ENCODE measurements around the gene SLC45A2. TPM values are rescaled to one million over a fixed set of nuclear protein-coding genes. Genes with fewer than 3 reads are reported as not detected.
"Not testable (repeated sequence)": the region's sequence is repeated elsewhere in the genome, so short reads cannot be mapped to it uniquely, and the experiment has no call there.

Gene SLC45A2, protein sequence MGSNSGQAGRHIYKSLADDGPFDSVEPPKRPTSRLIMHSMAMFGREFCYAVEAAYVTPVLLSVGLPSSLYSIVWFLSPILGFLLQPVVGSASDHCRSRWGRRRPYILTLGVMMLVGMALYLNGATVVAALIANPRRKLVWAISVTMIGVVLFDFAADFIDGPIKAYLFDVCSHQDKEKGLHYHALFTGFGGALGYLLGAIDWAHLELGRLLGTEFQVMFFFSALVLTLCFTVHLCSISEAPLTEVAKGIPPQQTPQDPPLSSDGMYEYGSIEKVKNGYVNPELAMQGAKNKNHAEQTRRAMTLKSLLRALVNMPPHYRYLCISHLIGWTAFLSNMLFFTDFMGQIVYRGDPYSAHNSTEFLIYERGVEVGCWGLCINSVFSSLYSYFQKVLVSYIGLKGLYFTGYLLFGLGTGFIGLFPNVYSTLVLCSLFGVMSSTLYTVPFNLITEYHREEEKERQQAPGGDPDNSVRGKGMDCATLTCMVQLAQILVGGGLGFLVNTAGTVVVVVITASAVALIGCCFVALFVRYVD
- total RNA-seq = 0.52 TPM

DNA sequence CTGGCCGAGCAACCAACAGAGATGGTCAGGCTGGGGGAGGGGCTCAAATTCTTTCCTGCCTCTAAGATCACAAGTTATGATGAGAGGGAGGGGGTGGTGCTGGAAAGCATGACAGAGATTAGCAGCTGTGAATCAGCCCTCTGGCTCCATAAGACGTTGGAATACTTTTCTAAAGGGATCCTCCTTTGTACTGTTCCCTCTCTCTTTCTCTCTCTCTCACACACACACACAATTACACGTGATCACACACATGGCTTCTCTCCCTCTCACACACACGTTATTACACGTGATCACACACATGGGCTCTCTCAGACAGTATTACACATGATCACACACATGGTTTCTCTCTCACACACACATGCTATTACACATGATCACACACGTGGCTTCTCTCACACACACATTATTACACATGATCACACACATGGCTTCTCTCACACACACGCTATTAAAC, at the start of gene SLC45A2:
Gene SLC45A2, minus strand, starts transcription at position 23 of the 454 bp plus-strand sequence. CDS start 110 bp downstream, outside the sequence.
- Histone ChIP-seq H3K27ac (ENCODE audit: low read depth, low read length) (no peak within 1 kb of the TSS), H3K4me3 (ENCODE audit: low read length in 3 of 3) (no peak within 1 kb of the TSS), H3K9ac (ENCODE audit: low read depth in 1 of 3, low read length in 3 of 3) (no peak within 1 kb of the TSS), H3K27me3 (ENCODE audit: control insufficient read depth in 3 of 3, insufficient read depth in 3 of 3, low read length in 3 of 3) (no peaks in the 10 kb centered on the region), H3K36me3 (ENCODE audit: control insufficient read depth in 3 of 3, insufficient read depth in 3 of 3, low read length in 3 of 3) (peaks cover 8 to 22% (median 19%) of the 10 kb centered on the region in 3 donors), H3K9me3 (ENCODE audit: control insufficient read depth in 3 of 3, low read length in 3 of 3) (no peaks in the 10 kb centered on the region), H3K4me1 (ENCODE audit: control insufficient read depth in 3 of 3, insufficient read depth in 3 of 3, low read length in 3 of 3) (no peaks in the 10 kb centered on the region)

DNA sequence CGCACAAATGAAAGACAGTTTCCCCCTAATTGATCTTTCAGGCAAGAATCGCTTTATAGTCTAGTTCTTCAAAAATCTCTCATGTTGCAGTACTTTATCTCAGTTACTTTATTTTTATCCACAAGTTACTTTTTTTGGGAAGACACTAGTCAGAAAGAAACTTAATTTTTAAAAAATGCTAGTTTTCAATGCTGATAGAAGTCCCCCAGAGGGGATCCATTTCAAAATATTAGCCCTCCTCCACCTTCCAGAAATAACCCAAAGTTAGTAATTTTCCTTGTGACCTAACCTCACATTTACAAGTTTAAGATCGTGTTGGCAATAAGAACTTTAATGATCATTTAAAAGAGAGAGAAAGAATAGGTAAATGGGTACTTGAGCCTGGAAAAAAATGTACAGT, 47.5 kb upstream of the SLC45A2 start:
- Histone ChIP-seq H3K27me3 (ENCODE audit: control insufficient read depth in 3 of 3, insufficient read depth in 3 of 3, low read length in 3 of 3) (no peaks in the 10 kb centered on the region), H3K4me3 (ENCODE audit: low read length in 3 of 3) (no peak overlapping the region), H3K36me3 (ENCODE audit: control insufficient read depth in 3 of 3, insufficient read depth in 3 of 3, low read length in 3 of 3) (peaks cover 2 to 6% (median 5%) of the 10 kb centered on the region in 3 donors), H3K4me1 (ENCODE audit: control insufficient read depth in 3 of 3, insufficient read depth in 3 of 3, low read length in 3 of 3) (no peaks in the 10 kb centered on the region), H3K9me3 (ENCODE audit: control insufficient read depth in 3 of 3, low read length in 3 of 3) (no peaks in the 10 kb centered on the region), H3K9ac (ENCODE audit: low read depth in 1 of 3, low read length in 3 of 3) (no peak overlapping the region), H3K27ac (ENCODE audit: low read depth, low read length) (no peak overlapping the region)

DNA sequence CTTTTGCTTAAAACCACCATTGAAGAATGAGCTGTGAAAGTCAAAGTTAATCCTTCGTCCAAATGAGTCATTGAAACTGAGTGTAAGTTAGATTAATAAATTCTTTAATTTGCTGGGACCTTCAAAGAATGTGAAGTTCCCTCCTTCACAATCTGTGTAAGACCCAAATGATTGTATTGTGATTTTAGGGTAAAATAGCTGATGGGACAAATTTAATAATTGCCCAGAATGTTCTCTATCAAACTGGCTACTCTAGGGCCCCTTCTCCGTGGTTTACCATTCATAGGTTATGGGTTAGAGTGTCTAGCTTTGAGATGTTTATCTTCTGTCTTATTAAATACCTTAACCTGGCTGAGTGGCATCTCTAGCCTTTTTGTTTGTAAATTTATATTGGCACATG, 46.6 kb upstream of the SLC45A2 start:
- H3K4me1 ChIP-seq (ENCODE audit: control insufficient read depth in 3 of 3, insufficient read depth in 3 of 3, low read length in 3 of 3) = no peaks in the 10 kb centered on the region
- no peak overlapping the region for H3K9ac ChIP-seq (ENCODE audit: low read depth in 1 of 3, low read length in 3 of 3)
- no peak overlapping the region for H3K4me3 ChIP-seq (ENCODE audit: low read length in 3 of 3)
- H3K27me3 ChIP-seq (ENCODE audit: control insufficient read depth in 3 of 3, insufficient read depth in 3 of 3, low read length in 3 of 3) = no peaks in the 10 kb centered on the region
- no peaks in the 10 kb centered on the region for H3K9me3 ChIP-seq (ENCODE audit: control insufficient read depth in 3 of 3, low read length in 3 of 3)
- H3K36me3 ChIP-seq (ENCODE audit: control insufficient read depth in 3 of 3, insufficient read depth in 3 of 3, low read length in 3 of 3) = peaks cover 2 to 6% (median 5%) of the 10 kb centered on the region in 3 donors
- no peak overlapping the region for H3K27ac ChIP-seq (ENCODE audit: low read depth, low read length)

DNA sequence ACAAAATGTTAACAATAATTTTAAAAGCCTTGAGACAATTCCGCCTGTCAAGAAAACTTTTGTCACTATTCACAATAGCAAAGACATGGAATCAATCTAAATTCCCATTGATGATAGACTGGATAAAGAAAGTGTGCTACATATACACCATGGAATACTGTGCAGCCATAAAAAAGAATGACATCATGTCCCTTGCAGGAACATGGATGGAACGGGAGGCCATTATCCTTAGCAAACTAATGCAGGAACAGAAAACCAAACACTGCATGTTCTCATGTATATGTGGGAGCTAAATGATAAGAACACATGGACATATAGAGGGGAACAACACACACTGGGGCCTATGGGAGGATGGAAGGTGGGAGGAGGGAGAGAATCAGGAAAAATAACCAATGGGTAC, 46.1 kb upstream of the SLC45A2 start:
- not testable (repeated sequence) for H3K27me3 ChIP-seq (ENCODE audit: control insufficient read depth in 3 of 3, insufficient read depth in 3 of 3, low read length in 3 of 3); H3K27ac ChIP-seq (ENCODE audit: low read depth, low read length); H3K9ac ChIP-seq (ENCODE audit: low read depth in 1 of 3, low read length in 3 of 3)

DNA sequence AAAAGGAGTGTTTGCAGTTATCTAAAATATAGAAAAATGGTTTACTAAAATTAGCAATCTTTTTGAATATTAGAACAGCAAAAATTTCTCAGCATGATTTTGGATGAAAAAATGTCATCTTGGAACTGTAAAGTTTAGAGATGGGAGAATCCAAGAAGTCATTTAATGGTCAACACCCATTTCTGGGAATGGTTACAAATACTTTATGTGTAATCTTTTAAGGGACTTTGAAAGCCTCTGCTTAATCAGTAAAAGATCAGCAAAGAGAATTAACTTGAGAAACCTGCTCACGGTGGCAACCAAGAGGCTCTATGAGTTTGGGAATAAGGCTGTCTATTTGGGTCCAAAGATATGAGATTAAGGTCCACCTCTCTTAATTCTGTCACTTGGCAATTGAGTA, 45.6 kb upstream of the SLC45A2 start:
- H3K36me3 ChIP-seq (ENCODE audit: control insufficient read depth in 3 of 3, insufficient read depth in 3 of 3, low read length in 3 of 3) = peaks cover 2 to 3% (median 3%) of the 10 kb centered on the region in 3 donors
- no peak overlapping the region for H3K4me3 ChIP-seq (ENCODE audit: low read length in 3 of 3)
- no peaks in the 10 kb centered on the region for H3K27me3 ChIP-seq (ENCODE audit: control insufficient read depth in 3 of 3, insufficient read depth in 3 of 3, low read length in 3 of 3)
- no peak overlapping the region for H3K9ac ChIP-seq (ENCODE audit: low read depth in 1 of 3, low read length in 3 of 3)
- H3K4me1 ChIP-seq (ENCODE audit: control insufficient read depth in 3 of 3, insufficient read depth in 3 of 3, low read length in 3 of 3) = no peaks in the 10 kb centered on the region
- no peaks in the 10 kb centered on the region for H3K9me3 ChIP-seq (ENCODE audit: control insufficient read depth in 3 of 3, low read length in 3 of 3)
- no peak overlapping the region for H3K27ac ChIP-seq (ENCODE audit: low read depth, low read length)

More for the DNA sequence above, 46.1 kb upstream of the SLC45A2 start:
- not testable (repeated sequence) for H3K4me3 ChIP-seq (ENCODE audit: low read length in 3 of 3); H3K36me3 ChIP-seq (ENCODE audit: control insufficient read depth in 3 of 3, insufficient read depth in 3 of 3, low read length in 3 of 3); H3K4me1 ChIP-seq (ENCODE audit: control insufficient read depth in 3 of 3, insufficient read depth in 3 of 3, low read length in 3 of 3); H3K9me3 ChIP-seq (ENCODE audit: control insufficient read depth in 3 of 3, low read length in 3 of 3)

DNA sequence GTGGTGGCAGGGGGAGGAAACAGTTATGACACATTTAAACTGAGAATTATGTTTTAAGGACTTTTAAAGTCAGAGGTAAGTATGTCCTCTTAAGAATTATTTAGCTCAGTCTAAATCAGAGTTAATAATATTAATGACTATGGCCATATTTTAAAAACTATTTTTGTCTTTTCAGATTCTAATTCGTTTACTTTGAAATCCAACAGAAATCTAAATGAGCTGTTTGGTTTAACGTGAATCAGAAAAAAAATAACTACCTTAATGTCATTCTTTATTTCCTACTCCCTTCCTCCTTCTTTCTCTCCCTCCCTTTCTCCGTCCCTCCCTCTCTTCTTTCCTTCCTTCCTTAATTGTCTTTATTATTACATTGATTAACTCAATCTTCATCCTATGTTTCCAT, 43.9 kb upstream of the SLC45A2 start:
- H3K9me3 ChIP-seq (ENCODE audit: control insufficient read depth in 3 of 3, low read length in 3 of 3) = no peaks in the 10 kb centered on the region
- no peak overlapping the region for H3K9ac ChIP-seq (ENCODE audit: low read depth in 1 of 3, low read length in 3 of 3)
- no peaks in the 10 kb centered on the region for H3K4me1 ChIP-seq (ENCODE audit: control insufficient read depth in 3 of 3, insufficient read depth in 3 of 3, low read length in 3 of 3)
- H3K27me3 ChIP-seq (ENCODE audit: control insufficient read depth in 3 of 3, insufficient read depth in 3 of 3, low read length in 3 of 3) = no peaks in the 10 kb centered on the region
- no peak overlapping the region for H3K4me3 ChIP-seq (ENCODE audit: low read length in 3 of 3)
- H3K36me3 ChIP-seq (ENCODE audit: control insufficient read depth in 3 of 3, insufficient read depth in 3 of 3, low read length in 3 of 3) = peaks cover 0 to 3% (median 0%) of the 10 kb centered on the region in 3 donors
- H3K27ac ChIP-seq (ENCODE audit: low read depth, low read length) = no peak overlapping the region

DNA sequence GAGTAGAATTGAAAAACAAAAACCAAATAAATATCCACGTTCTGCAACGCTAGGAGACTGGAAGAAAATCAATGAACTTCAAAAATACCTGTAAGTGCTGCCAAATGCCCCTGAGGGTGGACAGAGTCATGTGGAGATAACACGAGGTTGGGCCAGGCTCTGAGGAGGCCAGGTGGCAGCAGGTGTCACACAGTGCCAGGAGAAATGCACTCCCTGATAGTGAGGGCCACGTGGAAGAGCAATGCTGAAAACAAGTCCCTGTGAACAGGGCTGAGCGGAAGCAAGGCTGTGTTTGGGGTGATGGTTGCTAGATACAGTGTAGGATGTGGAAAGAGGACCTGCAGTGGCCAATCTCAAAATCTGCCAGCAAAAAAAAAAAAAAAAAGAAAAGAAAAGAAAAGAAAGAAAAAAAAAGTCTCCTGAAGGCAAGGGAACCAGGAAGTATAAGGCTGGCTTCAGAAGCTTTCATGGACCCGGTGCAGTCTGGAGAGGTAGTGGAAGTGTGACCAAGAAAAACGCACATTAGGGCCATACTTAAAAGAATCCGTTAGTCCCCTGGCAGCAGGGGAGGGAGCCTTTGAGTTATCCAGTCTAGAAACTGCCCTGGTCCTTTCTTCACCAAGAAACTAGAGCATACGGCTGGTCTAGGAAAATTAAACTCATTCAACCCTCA, 41.7 kb upstream of the SLC45A2 start:
- Histone ChIP-seq H3K9ac (ENCODE audit: low read depth in 1 of 3, low read length in 3 of 3) (no peak overlapping the region), H3K4me3 (ENCODE audit: low read length in 3 of 3) (no peak overlapping the region), H3K27ac (ENCODE audit: low read depth, low read length) (no peak overlapping the region), H3K4me1 (ENCODE audit: control insufficient read depth in 3 of 3, insufficient read depth in 3 of 3, low read length in 3 of 3) (no peaks in the 10 kb centered on the region), H3K27me3 (ENCODE audit: control insufficient read depth in 3 of 3, insufficient read depth in 3 of 3, low read length in 3 of 3) (no peaks in the 10 kb centered on the region), H3K36me3 (ENCODE audit: control insufficient read depth in 3 of 3, insufficient read depth in 3 of 3, low read length in 3 of 3) (peaks cover 0 to 5% (median 0%) of the 10 kb centered on the region in 3 donors), H3K9me3 (ENCODE audit: control insufficient read depth in 3 of 3, low read length in 3 of 3) (no peaks in the 10 kb centered on the region)

DNA sequence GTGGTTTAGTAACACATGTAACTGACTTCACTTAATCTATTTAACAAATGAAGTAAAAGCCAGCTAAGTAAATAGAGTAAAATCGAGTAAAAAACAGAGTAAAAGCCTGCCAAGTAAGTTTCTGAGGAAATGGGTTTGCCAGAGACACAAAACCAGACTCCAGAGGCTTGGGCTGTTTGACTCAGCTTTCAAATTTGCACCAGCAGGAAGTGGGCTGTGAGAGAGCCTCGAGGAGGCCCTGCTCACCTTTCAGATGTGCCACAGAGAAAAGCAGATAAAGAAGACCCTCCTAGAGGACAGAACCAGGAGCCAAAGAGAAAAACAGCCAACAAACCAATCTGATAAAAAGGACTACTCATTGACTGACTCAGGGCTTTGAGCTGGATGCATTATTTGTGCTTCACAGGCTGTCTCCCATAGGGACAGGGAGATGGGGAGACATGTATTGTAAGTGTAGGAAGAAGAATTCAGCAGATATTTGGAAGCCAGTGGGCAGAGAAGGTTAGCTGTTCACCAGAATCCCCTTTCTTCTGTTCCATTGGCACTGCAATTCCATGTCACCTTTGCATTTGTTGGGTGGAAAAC, 37.7 kb upstream of the SLC45A2 start:
- Histone ChIP-seq H3K27ac (ENCODE audit: low read depth, low read length) (no peak overlapping the region), H3K36me3 (ENCODE audit: control insufficient read depth in 3 of 3, insufficient read depth in 3 of 3, low read length in 3 of 3) (peaks cover 0 to 8% (median 0%) of the 10 kb centered on the region in 3 donors), H3K4me3 (ENCODE audit: low read length in 3 of 3) (no peak overlapping the region), H3K4me1 (ENCODE audit: control insufficient read depth in 3 of 3, insufficient read depth in 3 of 3, low read length in 3 of 3) (no peaks in the 10 kb centered on the region), H3K9me3 (ENCODE audit: control insufficient read depth in 3 of 3, low read length in 3 of 3) (no peaks in the 10 kb centered on the region), H3K9ac (ENCODE audit: low read depth in 1 of 3, low read length in 3 of 3) (no peak overlapping the region), H3K27me3 (ENCODE audit: control insufficient read depth in 3 of 3, insufficient read depth in 3 of 3, low read length in 3 of 3) (no peaks in the 10 kb centered on the region)

DNA sequence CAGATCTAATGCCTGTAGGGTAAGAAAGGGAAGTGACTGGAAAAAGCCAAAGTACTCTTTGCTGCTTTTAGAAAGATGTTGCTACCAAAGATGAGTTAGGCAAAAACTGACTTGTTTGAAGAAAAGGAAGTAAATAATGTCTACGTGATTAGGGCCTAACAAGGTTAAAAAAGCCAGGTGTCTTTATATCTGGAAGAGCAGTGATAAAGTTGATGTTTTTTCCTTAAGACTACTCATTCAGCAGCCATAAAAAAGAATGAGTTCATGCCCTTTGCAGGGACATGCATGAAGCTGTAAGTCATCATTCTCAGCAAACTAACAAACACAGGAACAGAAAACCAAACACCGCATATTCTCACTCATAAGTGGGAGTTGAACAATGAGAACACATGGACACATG, 36.8 kb upstream of the SLC45A2 start:
- Histone ChIP-seq H3K27ac (ENCODE audit: low read depth, low read length) (no peak overlapping the region), H3K4me3 (ENCODE audit: low read length in 3 of 3) (no peak overlapping the region), H3K4me1 (ENCODE audit: control insufficient read depth in 3 of 3, insufficient read depth in 3 of 3, low read length in 3 of 3) (no peaks in the 10 kb centered on the region), H3K27me3 (ENCODE audit: control insufficient read depth in 3 of 3, insufficient read depth in 3 of 3, low read length in 3 of 3) (no peaks in the 10 kb centered on the region), H3K9ac (ENCODE audit: low read depth in 1 of 3, low read length in 3 of 3) (no peak overlapping the region), H3K9me3 (ENCODE audit: control insufficient read depth in 3 of 3, low read length in 3 of 3) (no peaks in the 10 kb centered on the region), H3K36me3 (ENCODE audit: control insufficient read depth in 3 of 3, insufficient read depth in 3 of 3, low read length in 3 of 3) (peaks cover 0 to 8% (median 0%) of the 10 kb centered on the region in 3 donors)

Data from skeletal muscle tissue (tissue), 4 donors.